HCT116 (cell line): ENCODE data around the gene CAMK1D.

ENCODE experiments used
- CTCF ChIP-seq, 3 experiments: fragments of 200-600 bp in 1 of 3; sonication (generic) in 1 of 3; IDR thresholded peaks in 2 of 3; conservative IDR thresholded peaks in 1 of 3; 2 replicates each; pipeline ENCODE4 v1.5.1; 2012 to 2017; ENCODE audit warnings: low read depth in 2 of 3, low read length in 2 of 3, antibody characterized with exemption in 1 of 3, borderline replicate concordance in 1 of 3, control low read depth in 1 of 3, mild to moderate bottlenecking in 1 of 3, mixed read lengths in 1 of 3, mixed run types in 1 of 3, moderate library complexity in 1 of 3; ENCODE audit not compliant: insufficient read depth in 1 of 3
- EZH2 ChIP-seq: fragments of 200-600 bp; sonication (generic); IDR thresholded peaks from 2 replicates; pipeline ENCODE4 v1.6.1; 2017; ENCODE audit warnings: antibody characterized with exemption, mixed run types
- POLR2A ChIP-seq: IDR thresholded peaks from 2 replicates; pipeline ENCODE4 v1.7.0; 2011; ENCODE audit warnings: borderline replicate concordance; ENCODE audit not compliant: insufficient read depth, insufficient read length; ENCODE audit errors: extremely low read depth
- SP1 ChIP-seq: IDR thresholded peaks from 2 replicates; pipeline ENCODE4 v1.6.1; 2012; ENCODE audit warnings: low read depth
- YY1 ChIP-seq: IDR thresholded peaks from 2 replicates; pipeline ENCODE4 v1.6.1; 2011; ENCODE audit warnings: low read length, low read depth, moderate library complexity, mild to moderate bottlenecking; ENCODE audit not compliant: insufficient replicate concordance; ENCODE audit errors: extremely low read depth
- ZNF274 ChIP-seq: fragments of 200-500 bp; sonication (Bioruptor generic); IDR thresholded peaks from 2 replicates; pipeline ENCODE4 v1.6.1; 2014; ENCODE audit warnings: mild to moderate bottlenecking, low read depth, low read length, inconsistent platforms

- TF ChIP-seq ZNF274: no peak
- TF ChIP-seq POLR2A: no peak
- no peak for TF ChIP-seq YY1
- TF ChIP-seq SP1: no peak
- TF ChIP-seq CTCF (IDR thresholded peaks at IDR 0.05 in 2 of 3, conservative IDR thresholded peaks at IDR 0.05 in 1 of 3; ENCODE audit: borderline replicate concordance in 1 of 3, insufficient read depth in 1 of 3, low read depth in 2 of 3, low read length in 2 of 3): no peak
- no peak for TF ChIP-seq EZH2
These were observed 168.7 kb downstream of the CAMK1D start for GRCh38 chr10:12518024-12518423.
